Measurements from ENCODE around the gene ZNF777.
A peak's percentile ranks its signal among the peaks of the same experiment; 100 is the strongest.
"Not testable (repeated sequence)": the region's sequence is repeated elsewhere in the genome, so short reads cannot be mapped to it uniquely, and the experiment has no call there.

The ZNF777 gene

GRCh38 chr7:149450821-149451220 lies 10.0 kb downstream of the ZNF777 start:
- DNase-seq (ENCODE audit: low spot score), result no peak

- DNase-seq (ENCODE audit: low spot score), result no peak
Observed at GRCh38 chr7:149449897-149450296, 11.0 kb downstream of the ZNF777 start.

- DNase-seq (ENCODE audit: low spot score), result no peak
Observed at GRCh38 chr7:149448961-149449360, 11.9 kb downstream of the ZNF777 start.

GRCh38 chr7:149446026-149446425 lies 14.8 kb downstream of the ZNF777 start:
- not testable (repeated sequence) for DNase-seq (ENCODE audit: low spot score)

- no peak for DNase-seq (ENCODE audit: low spot score)
Observed at GRCh38 chr7:149444287-149444686, 16.6 kb downstream of the ZNF777 start.

GRCh38 chr7:149443523-149443922 lies 17.3 kb downstream of the ZNF777 start:
- DNase-seq (ENCODE audit: low spot score), result no peak

GRCh38 chr7:149442924-149443323 lies 17.9 kb downstream of the ZNF777 start:
- no peak for DNase-seq (ENCODE audit: low spot score)

- no peak for DNase-seq (ENCODE audit: low spot score)
Observed at GRCh38 chr7:149440222-149440621, 20.6 kb downstream of the ZNF777 start.

- no peak for DNase-seq (ENCODE audit: low spot score)
Observed at GRCh38 chr7:149436358-149436757, 24.5 kb downstream of the ZNF777 start.

- DNase-seq (ENCODE audit: low spot score), result no peak
Observed at GRCh38 chr7:149433124-149433523, 27.7 kb downstream of the ZNF777 start.

- no peak for DNase-seq (ENCODE audit: low spot score)
Observed at GRCh38 chr7:149432121-149432691, 28.7 kb downstream of the ZNF777 start.

GRCh38 chr7:149431486-149432120 lies 29.3 kb downstream of the ZNF777 start:
- no peak for DNase-seq (ENCODE audit: low spot score)

GRCh38 chr7:149430192-149430591 lies 30.7 kb downstream of the ZNF777 start:
- no peak for DNase-seq (ENCODE audit: low spot score)

- no peak for DNase-seq (ENCODE audit: low spot score)
Observed at GRCh38 chr7:149427893-149428292, 33.0 kb downstream of the ZNF777 start.

- DNase-seq (ENCODE audit: low spot score), result no peak
Observed at GRCh38 chr7:149427096-149427680, 33.7 kb downstream of the ZNF777 start.

- no peak for DNase-seq (ENCODE audit: low spot score)
Observed at GRCh38 chr7:149423449-149424110, 37.3 kb downstream of the ZNF777 start.

- DNase-seq (ENCODE audit: low spot score), result no peak
Observed at GRCh38 chr7:149422914-149423301, 38.0 kb downstream of the ZNF777 start.

- DNase-seq (ENCODE audit: low spot score), result peak; percentile 28
Observed at GRCh38 chr7:149422162-149422913, 38.5 kb downstream of the ZNF777 start.

GRCh38 chr7:149420006-149420405 lies 40.9 kb downstream of the ZNF777 start:
- no peak for DNase-seq (ENCODE audit: low spot score)

- DNase-seq (ENCODE audit: low spot score), result no peak
Observed at GRCh38 chr7:149415391-149416071, 45.3 kb downstream of the ZNF777 start.

GRCh38 chr7:149414745-149415390 lies 46.0 kb downstream of the ZNF777 start:
- peak; percentile 57 for DNase-seq (ENCODE audit: low spot score)

Measured in Ammon's horn (tissue), 1 donor.